Activated CD4-positive, alpha-beta T cell treated with anti-CD3 and anti-CD28 coated beads, Interleukin-2, Interleukin-4, amounts not matched to agents 100 ng/mL and 50 ng/mL, durations not matched to agents 16 hours and 8 hours (primary cell): ENCODE measurements around the gene SARDH.
A peak's percentile ranks its signal among the peaks of the same experiment; 100 is the strongest.
"Not testable (repeated sequence)": the region's sequence is repeated elsewhere in the genome, so short reads cannot be mapped to it uniquely, and the experiment has no call there.

Experiments used
- DNase-seq: peaks from one replicate; pipeline ENCODE4 v3.0.0-alpha.2; 2020; ENCODE audit warnings: low spot score

SARDH gene

GRCh38 chr9:133631111-133631510, 107.0 kb downstream of the SARDH start:
- DNase-seq = no peak

- no peak for DNase-seq
Measured at GRCh38 chr9:133629221-133630110, 108.7 kb downstream of the SARDH start.

DNA sequence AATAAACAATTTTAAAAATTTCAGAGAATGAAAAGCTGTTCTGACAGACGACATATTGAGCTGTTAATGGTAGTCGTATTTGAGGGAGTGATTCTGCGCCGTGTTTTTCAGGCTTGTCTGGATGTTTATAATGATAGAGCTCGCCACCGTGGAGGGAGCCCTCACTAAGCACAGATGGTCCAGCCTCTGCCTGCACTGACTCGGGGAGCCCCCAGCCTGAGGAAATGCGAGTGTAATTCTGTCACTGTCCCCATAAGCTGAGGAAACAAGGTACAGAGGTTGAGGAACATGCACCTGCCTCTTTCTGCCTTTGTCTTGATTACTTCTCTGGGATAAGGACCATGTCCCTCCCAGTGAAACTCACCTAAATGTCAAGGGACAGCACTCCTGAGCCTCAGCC, 109.4 kb downstream of the SARDH start:
- no peak for DNase-seq

- no peak for DNase-seq
Measured at GRCh38 chr9:133627341-133627740, 110.8 kb downstream of the SARDH start.

DNA sequence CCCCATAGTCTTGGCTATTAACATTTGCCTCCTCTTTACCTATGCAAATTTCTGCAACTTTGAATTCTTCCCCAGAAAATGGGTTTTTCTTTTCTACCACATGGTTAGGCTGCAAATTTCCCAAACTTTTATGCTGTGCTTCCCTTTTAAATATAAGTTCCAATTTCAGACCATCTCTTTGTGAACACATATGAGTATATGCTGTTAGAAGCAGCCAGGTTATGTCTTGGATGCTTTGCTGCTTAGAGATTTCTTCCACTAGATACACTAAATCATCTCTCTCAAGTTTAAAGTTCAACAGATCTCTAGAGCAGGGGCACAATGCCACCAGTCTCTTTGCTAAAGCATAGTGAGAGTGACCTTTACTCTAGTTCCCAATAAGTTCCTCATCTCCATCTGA, 112.1 kb downstream of the SARDH start:
- DNase-seq = not testable (repeated sequence)

DNA sequence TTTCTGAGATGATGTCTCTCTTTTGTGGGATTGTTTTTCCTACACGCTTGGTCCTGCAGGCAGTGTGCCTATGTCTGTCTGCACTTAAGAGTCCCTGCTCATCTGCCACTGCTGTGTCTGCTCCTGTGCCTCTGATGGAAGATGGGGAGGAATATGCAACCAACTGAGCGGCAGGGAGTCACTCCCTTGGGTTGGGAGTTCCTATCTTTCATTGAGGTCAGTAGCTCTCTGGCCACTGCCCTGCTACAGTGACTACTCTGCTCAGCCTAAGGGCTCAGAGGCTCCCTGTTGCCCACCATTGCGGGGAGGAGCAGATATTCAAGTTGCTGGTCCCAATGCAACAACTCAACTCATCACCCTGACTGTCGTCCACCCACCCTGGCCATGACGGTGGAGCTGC, 115.6 kb downstream of the SARDH start:
- DNase-seq = no peak

DNA sequence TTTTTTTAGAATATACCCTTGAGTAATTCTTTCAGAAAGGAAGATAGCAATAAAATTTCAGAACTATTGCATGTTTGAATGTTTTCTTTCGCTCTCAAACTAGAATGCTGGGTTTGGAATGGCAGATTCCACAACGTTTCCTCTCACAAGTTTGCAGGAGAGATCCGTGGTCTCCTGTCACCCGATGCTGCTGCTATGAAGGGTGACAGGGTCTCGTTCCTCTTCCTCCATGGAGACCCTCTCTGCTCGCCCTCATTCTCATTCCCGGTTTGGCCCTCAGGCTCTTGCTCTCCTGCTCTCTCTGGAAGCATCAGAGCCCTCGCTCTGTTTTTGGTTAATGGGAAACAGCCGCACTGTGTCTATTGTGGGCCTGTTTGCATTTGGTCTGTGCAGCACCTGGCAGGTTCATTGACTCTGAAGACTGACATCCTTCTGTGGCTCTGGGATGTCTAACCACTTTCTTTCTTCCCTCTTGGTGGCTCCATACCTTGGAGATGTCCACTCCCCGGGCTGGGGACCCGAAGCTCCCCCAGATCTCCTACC, 116.4 kb downstream of the SARDH start:
- DNase-seq = no peak

- peak; percentile 18 for DNase-seq
Measured at GRCh38 chr9:133619791-133620190, 118.4 kb downstream of the SARDH start.

DNA sequence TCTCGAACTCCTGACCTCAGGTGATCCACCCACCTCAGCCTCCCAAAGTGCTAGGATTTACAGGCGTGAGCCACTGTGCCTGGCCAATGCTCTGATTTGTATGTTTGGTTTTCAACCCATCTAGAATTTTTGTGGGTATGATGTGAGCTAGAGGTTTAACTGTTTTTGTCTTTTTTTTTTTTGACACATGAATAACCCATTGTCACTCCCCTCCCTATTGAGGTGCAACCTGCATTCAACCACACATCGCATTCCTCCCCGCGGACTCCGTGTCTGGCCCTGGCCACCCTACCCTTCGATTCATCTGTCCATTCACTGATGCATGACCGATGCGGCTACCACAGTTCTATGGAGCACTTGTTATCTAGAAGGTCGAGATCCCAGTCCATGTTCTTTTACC, 119.4 kb downstream of the SARDH start:
- DNase-seq = no peak

- no peak for DNase-seq
Measured at GRCh38 chr9:133616643-133617405, 121.3 kb downstream of the SARDH start.

- DNase-seq = no peak
Measured at GRCh38 chr9:133615606-133616188, 122.5 kb downstream of the SARDH start.

DNA sequence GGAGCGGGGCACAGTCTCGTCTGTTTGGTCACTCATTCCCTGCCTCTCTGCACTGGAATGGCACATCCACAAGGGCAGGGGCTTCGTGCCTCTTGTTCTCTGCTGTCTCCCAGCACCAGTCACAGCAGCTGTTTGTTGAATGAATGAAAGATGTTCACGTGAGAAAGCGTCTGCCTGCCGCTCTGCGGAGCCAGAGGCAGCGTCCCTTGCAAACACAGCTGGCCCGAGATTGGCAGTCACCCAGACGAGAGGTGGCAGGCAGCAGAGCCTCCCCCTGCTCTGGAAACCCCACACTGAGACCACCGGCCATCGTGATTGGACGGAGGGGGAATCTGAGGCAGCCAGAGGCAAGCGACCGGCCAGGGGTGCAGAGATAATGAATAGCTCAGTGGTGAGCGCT, 123.0 kb downstream of the SARDH start:
- DNase-seq = no peak

DNA sequence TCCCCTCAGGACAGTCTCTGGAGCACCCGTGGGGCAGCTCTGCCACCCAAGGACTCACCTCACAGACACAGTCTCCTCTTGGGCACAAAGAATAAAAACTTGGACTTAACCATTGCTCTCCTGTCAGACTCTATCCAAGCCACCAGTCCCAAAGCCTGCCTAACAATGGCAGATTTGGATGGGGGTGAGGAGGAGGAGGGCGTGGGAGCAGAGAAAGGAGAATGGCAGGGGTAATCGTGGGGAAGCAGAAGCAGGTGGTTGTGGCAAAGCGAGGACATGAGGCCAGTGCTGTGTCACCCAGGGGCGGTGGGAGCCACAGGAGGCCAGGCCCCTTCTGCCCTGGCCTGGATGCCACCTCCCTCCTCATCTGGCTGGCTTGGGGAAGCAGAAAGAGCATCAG, 123.5 kb downstream of the SARDH start:
- no peak for DNase-seq

GRCh38 chr9:133614056-133614455, 124.1 kb downstream of the SARDH start:
- DNase-seq = no peak
